Stimulated activated naive CD4-positive, alpha-beta T cell treated with Interleukin-2 at 50 U/mL for 16 hours (primary cell): ENCODE measurements around the gene SH3PXD2A.

Experiments
- DNase-seq: peaks from one replicate; lab custom pipeline; 2025; lab: John Stamatoyannopoulos, UW

The SH3PXD2A gene

GRCh38 chr10:103557455-103557854 lies 297.9 kb downstream of the SH3PXD2A start:
- no peak for DNase-seq

- no peak for DNase-seq
Measured at GRCh38 chr10:103556383-103557007, 298.9 kb downstream of the SH3PXD2A start.

- no peak for DNase-seq
Measured at GRCh38 chr10:103555712-103556111, 299.7 kb downstream of the SH3PXD2A start.

- DNase-seq = no peak
Measured at GRCh38 chr10:103555325-103555649, 300.1 kb downstream of the SH3PXD2A start.

GRCh38 chr10:103554488-103555324 lies 300.7 kb downstream of the SH3PXD2A start:
- peak; percentile 7 for DNase-seq

GRCh38 chr10:103553743-103554487 lies 301.5 kb downstream of the SH3PXD2A start:
- peak; percentile 33 for DNase-seq

- no peak for DNase-seq
Measured at GRCh38 chr10:103552856-103553742, 302.3 kb downstream of the SH3PXD2A start.

- no peak for DNase-seq
Measured at GRCh38 chr10:103551619-103552602, 303.5 kb downstream of the SH3PXD2A start.

- no peak for DNase-seq
Measured at GRCh38 chr10:103550229-103550628, 305.1 kb downstream of the SH3PXD2A start.

GRCh38 chr10:103549349-103549685 lies 306.1 kb downstream of the SH3PXD2A start:
- DNase-seq = no peak

GRCh38 chr10:103548581-103549348 lies 306.6 kb downstream of the SH3PXD2A start:
- no peak for DNase-seq

GRCh38 chr10:103548006-103548405 lies 307.4 kb downstream of the SH3PXD2A start:
- DNase-seq = no peak

- no peak for DNase-seq
Measured at GRCh38 chr10:103547391-103547946, 307.9 kb downstream of the SH3PXD2A start.

GRCh38 chr10:103546401-103546800 lies 309.0 kb downstream of the SH3PXD2A start:
- no peak for DNase-seq

GRCh38 chr10:103545771-103546281 lies 309.6 kb downstream of the SH3PXD2A start:
- DNase-seq = no peak

GRCh38 chr10:103545366-103545765 lies 310.0 kb downstream of the SH3PXD2A start:
- no peak for DNase-seq

GRCh38 chr10:103544657-103545310 lies 310.6 kb downstream of the SH3PXD2A start:
- DNase-seq = no peak
